H9 (cell line): Measurements from ENCODE around the gene EMX2. TPM values are rescaled to one million over a fixed set of nuclear protein-coding genes. Genes with fewer than 3 reads are reported as not detected.

Experiments used
- DNase-seq: peaks from one replicate; pipeline ENCODE4 v3.0.0-alpha.2; 2017
- H2AFZ ChIP-seq: one replicate; pipeline ENCODE4 v1.6.1; 2013; ENCODE audit warnings: mild to moderate bottlenecking, low read length, control low read depth, moderate library complexity
- H2AK5ac ChIP-seq: 2 replicates; pipeline ENCODE4 v1.6.1; 2013; ENCODE audit warnings: low read length, control low read depth, mixed read lengths; ENCODE audit not compliant: insufficient read length
- H2BK120ac ChIP-seq: one replicate; pipeline ENCODE4 v1.6.1; 2013; ENCODE audit warnings: low read depth, mild to moderate bottlenecking, low read length, control low read depth, inconsistent platforms; ENCODE audit not compliant: poor library complexity, severe bottlenecking
- H2BK12ac ChIP-seq: 2 replicates; pipeline ENCODE4 v1.6.1; 2013; ENCODE audit warnings: low read length, control low read depth, mixed read lengths, low read depth; ENCODE audit not compliant: insufficient read length
- H2BK15ac ChIP-seq: 2 replicates; pipeline ENCODE4 v1.6.1; 2013; ENCODE audit warnings: low read depth, low read length, control low read depth
- H2BK20ac ChIP-seq: one replicate; pipeline ENCODE4 v1.6.1; 2013; ENCODE audit warnings: low read depth, mild to moderate bottlenecking, low read length, control low read depth, inconsistent platforms; ENCODE audit not compliant: poor library complexity, severe bottlenecking
- H2BK5ac ChIP-seq: 2 replicates; pipeline ENCODE4 v1.6.1; 2013; ENCODE audit warnings: low read length, control low read depth, mixed read lengths; ENCODE audit not compliant: insufficient read length
- H3K14ac ChIP-seq: 2 replicates; pipeline ENCODE4 v1.6.1; 2013; ENCODE audit warnings: low read length, control low read depth; ENCODE audit not compliant: insufficient read depth
- H3K18ac ChIP-seq: 2 replicates; pipeline ENCODE4 v1.6.1; 2013; ENCODE audit warnings: low read depth, mild to moderate bottlenecking, mixed read lengths, low read length, control low read depth; ENCODE audit not compliant: insufficient read length
- H3K23ac ChIP-seq: 2 replicates; pipeline ENCODE4 v1.6.1; 2013; ENCODE audit warnings: low read length, control low read depth, mixed read lengths, low read depth; ENCODE audit not compliant: insufficient read length
- H3K23me2 ChIP-seq: 2 replicates; pipeline ENCODE4 v1.6.1; 2013; ENCODE audit warnings: low read depth, mild to moderate bottlenecking, mixed read lengths, low read length, control low read depth; ENCODE audit not compliant: insufficient read length, poor library complexity, severe bottlenecking
- H3K27ac ChIP-seq: 2 replicates; pipeline ENCODE4 v1.5.1; 2013; ENCODE audit warnings: low read length, control low read depth, mixed read lengths, low read depth; ENCODE audit not compliant: insufficient read length
- H3K27me3 ChIP-seq: 2 replicates; pipeline ENCODE4 v1.6.1; 2013; ENCODE audit warnings: low read length, control low read depth, inconsistent platforms; ENCODE audit not compliant: insufficient read depth
- H3K4ac ChIP-seq: 2 replicates; pipeline ENCODE4 v1.6.1; 2013; ENCODE audit warnings: low read depth, mild to moderate bottlenecking, control low read depth, inconsistent platforms, low read length, moderate library complexity
- H3K4me1 ChIP-seq: 2 replicates; pipeline ENCODE4 v1.6.1; 2013; ENCODE audit warnings: low read length, control low read depth, inconsistent platforms; ENCODE audit not compliant: insufficient read depth
- H3K4me2 ChIP-seq: 2 replicates; pipeline ENCODE4 v1.6.1; 2013; ENCODE audit warnings: low read length, control low read depth, mixed read lengths; ENCODE audit not compliant: insufficient read length, insufficient read depth
- H3K56ac ChIP-seq: 2 replicates; pipeline ENCODE4 v1.6.1; 2013; ENCODE audit warnings: low read depth, mild to moderate bottlenecking, mixed read lengths, low read length, control low read depth; ENCODE audit not compliant: insufficient read length
- H3K79me1 ChIP-seq: 2 replicates; pipeline ENCODE4 v1.6.1; 2013; ENCODE audit warnings: low read depth, mild to moderate bottlenecking, moderate library complexity, low read length, control low read depth, inconsistent platforms; ENCODE audit not compliant: insufficient read depth, poor library complexity, severe bottlenecking
- H3K79me2 ChIP-seq: 2 replicates; pipeline ENCODE4 v1.6.1; 2013; ENCODE audit warnings: low read length, control low read depth, inconsistent platforms; ENCODE audit not compliant: insufficient read depth
- H3K9ac ChIP-seq: 2 replicates; pipeline ENCODE4 v1.6.1; 2013; ENCODE audit warnings: low read length, control low read depth, mixed read lengths; ENCODE audit not compliant: insufficient read length; ENCODE audit errors: extremely low read depth
- H3K9me3 ChIP-seq: one replicate; pipeline ENCODE4 v1.6.1; 2013; ENCODE audit warnings: low read depth, low read length, inconsistent platforms; ENCODE audit not compliant: control insufficient read depth
- H3T11ph ChIP-seq: one replicate; pipeline ENCODE4 v1.6.1; 2013; ENCODE audit warnings: mild to moderate bottlenecking, low read length, control low read depth, inconsistent platforms
- H4K20me1 ChIP-seq: one replicate; pipeline ENCODE4 v1.6.1; 2013; ENCODE audit not compliant: control insufficient read depth, insufficient read length, insufficient read depth
- H4K5ac ChIP-seq: 2 replicates; pipeline ENCODE4 v1.6.1; 2013; ENCODE audit warnings: low read depth, mild to moderate bottlenecking, mixed read lengths, low read length, control low read depth; ENCODE audit not compliant: insufficient read length
- H4K8ac ChIP-seq: replicated peaks from 2 replicates; pipeline ENCODE4 v1.6.1; 2013; ENCODE audit warnings: low read length, control low read depth, mixed read lengths, low read depth; ENCODE audit not compliant: insufficient read length
- H4K91ac ChIP-seq: 2 replicates; pipeline ENCODE4 v1.6.1; 2013; ENCODE audit warnings: low read depth, mild to moderate bottlenecking, moderate library complexity, mixed read lengths, low read length, control low read depth; ENCODE audit not compliant: insufficient read length
- H3K27ac Mint-ChIP-seq, 3 experiments: 2 replicates in 2 of 3; 3 replicates in 1 of 3; pipeline ENCODE4 v1.8.0; 2020 to 2021; ENCODE audit warnings: mixed read lengths in 3 of 3, mild to moderate bottlenecking in 1 of 3, moderate library complexity in 1 of 3
- H3K27me3 Mint-ChIP-seq: 2 replicates; pipeline ENCODE4 v1.8.0; 2021; ENCODE audit warnings: low read depth, mild to moderate bottlenecking, moderate library complexity, mixed read lengths
- H3K36me3 Mint-ChIP-seq, 3 experiments: 2 replicates in 2 of 3; 3 replicates in 1 of 3; pipeline ENCODE4 v1.8.0; 2020 to 2021; ENCODE audit warnings: low read depth in 3 of 3, mixed read lengths in 3 of 3; ENCODE audit not compliant: insufficient read depth in 1 of 3
- H3K4me1 Mint-ChIP-seq, 2 experiments: 2 replicates each; pipeline ENCODE4 v1.8.0; 2020; ENCODE audit warnings: mixed read lengths in 2 of 2
- H3K4me3 Mint-ChIP-seq, 2 experiments: 2 replicates in 1 of 2; 3 replicates in 1 of 2; pipeline ENCODE4 v1.8.0; 2020 to 2021; ENCODE audit warnings: mild to moderate bottlenecking in 2 of 2, mixed read lengths in 2 of 2, moderate library complexity in 1 of 2
- H3K9me3 Mint-ChIP-seq, 2 experiments: 2 replicates in 1 of 2; 3 replicates in 1 of 2; pipeline ENCODE4 v1.8.0; 2020; ENCODE audit warnings: mild to moderate bottlenecking in 2 of 2, mixed read lengths in 2 of 2, moderate library complexity in 1 of 2
- WGBS: extraction: QIAGEN DNeasy Blood & Tissue Kit; methylation state at CpG from one replicate; pipeline ENCODE4 v1.1.7; 2013; ENCODE audit warnings: missing lambda C conversion rate, low lambda C conversion rate, mixed read lengths; ENCODE audit not compliant: insufficient read length; ENCODE audit errors: extremely low coverage; 5-methylcytosine and 5-hydroxymethylcytosine counted together
- total RNA-seq: library from RNA; stranded (reverse); gene quantifications from 2 replicates; pipeline ENCODE4 v1.2.1, GENCODE V29; 2021
- TF ChIP-seq, protein P1 (sequence below): fragments of 200-600 bp; sonication (generic); conservative IDR thresholded peaks from 3 replicates; pipeline ENCODE4 v1.8.0; 2021; ENCODE audit warnings: antibody characterized with exemption, mild to moderate bottlenecking

EMX2 gene
- total RNA-seq, 1 experiment from 2014 or later = not detected

- Histone ChIP-seq H3K4me1 (no peaks in the 10 kb centered on the region), H3K79me2 (no peaks in the 10 kb centered on the region), H3K23me2 (no peaks in the 10 kb centered on the region), H4K5ac (no peak overlapping the region), H3K4me2 (no peak overlapping the region), H4K91ac (no peak overlapping the region), H3K27ac (no peak overlapping the region), H3K4ac (no peak overlapping the region), H3K18ac (no peak overlapping the region), H3K9me3 (no peaks in the 10 kb centered on the region), H2AK5ac (no peak overlapping the region), H2AFZ (no peak overlapping the region), H3K14ac (no peak overlapping the region), H2BK5ac (no peak overlapping the region), H2BK15ac (no peak overlapping the region), H3K56ac (no peak overlapping the region), H3K27me3 (no peaks in the 10 kb centered on the region), H4K8ac (no peak overlapping the region), H2BK20ac (no peak overlapping the region), H3K9ac (no peak overlapping the region), H4K20me1 (no peaks in the 10 kb centered on the region), H3K23ac (no peak overlapping the region), H2BK120ac (no peak overlapping the region), H3K79me1 (no peaks in the 10 kb centered on the region), H2BK12ac (no peak overlapping the region), H3T11ph (no peak overlapping the region)
- no peak overlapping the region for H3K27ac Mint-ChIP-seq
- H3K4me1 Mint-ChIP-seq = no peaks in the 10 kb centered on the region
- H3K4me3 Mint-ChIP-seq = no peak overlapping the region; a peak in 1 of 5 replicates
- no peaks in the 10 kb centered on the region for H3K36me3 Mint-ChIP-seq
- no peaks in the 10 kb centered on the region for H3K9me3 Mint-ChIP-seq
- TF ChIP-seq, protein P1, sequence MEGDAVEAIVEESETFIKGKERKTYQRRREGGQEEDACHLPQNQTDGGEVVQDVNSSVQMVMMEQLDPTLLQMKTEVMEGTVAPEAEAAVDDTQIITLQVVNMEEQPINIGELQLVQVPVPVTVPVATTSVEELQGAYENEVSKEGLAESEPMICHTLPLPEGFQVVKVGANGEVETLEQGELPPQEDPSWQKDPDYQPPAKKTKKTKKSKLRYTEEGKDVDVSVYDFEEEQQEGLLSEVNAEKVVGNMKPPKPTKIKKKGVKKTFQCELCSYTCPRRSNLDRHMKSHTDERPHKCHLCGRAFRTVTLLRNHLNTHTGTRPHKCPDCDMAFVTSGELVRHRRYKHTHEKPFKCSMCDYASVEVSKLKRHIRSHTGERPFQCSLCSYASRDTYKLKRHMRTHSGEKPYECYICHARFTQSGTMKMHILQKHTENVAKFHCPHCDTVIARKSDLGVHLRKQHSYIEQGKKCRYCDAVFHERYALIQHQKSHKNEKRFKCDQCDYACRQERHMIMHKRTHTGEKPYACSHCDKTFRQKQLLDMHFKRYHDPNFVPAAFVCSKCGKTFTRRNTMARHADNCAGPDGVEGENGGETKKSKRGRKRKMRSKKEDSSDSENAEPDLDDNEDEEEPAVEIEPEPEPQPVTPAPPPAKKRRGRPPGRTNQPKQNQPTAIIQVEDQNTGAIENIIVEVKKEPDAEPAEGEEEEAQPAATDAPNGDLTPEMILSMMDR = no peak
- peaks cover 26% of the 10 kb centered on the region for H3K27me3 Mint-ChIP-seq
- peak; percentile 11 for DNase-seq
- no CpG with 5 or more reads among the region's 7 CpGs for WGBS
Observed at GRCh38 chr10:117509573-117509972, 33.0 kb upstream of the EMX2 start.
